Measurements from ENCODE around the gene SLX4.

The SLX4 gene

DNA sequence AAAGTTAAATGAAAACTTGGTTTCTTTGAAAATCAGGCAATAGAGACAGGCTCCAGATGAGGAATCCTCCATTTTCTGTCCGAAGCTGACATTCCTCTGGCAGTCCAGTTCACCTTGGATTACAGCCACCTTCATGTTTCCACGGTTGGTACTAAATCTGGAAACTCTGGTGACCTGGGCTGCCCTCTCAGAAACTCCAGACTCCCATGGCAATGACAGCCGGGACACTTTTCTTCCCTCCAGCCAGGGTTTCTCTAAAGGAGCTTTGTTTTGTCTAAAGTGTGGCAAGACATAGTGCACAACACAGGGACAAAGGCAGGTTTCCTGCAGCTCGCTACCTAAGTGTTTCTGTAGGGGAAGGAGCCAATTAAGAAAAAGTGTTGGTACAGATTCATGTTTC lies 74.6 kb downstream of the SLX4 start:
- TF ChIP-seq, protein P1, sequence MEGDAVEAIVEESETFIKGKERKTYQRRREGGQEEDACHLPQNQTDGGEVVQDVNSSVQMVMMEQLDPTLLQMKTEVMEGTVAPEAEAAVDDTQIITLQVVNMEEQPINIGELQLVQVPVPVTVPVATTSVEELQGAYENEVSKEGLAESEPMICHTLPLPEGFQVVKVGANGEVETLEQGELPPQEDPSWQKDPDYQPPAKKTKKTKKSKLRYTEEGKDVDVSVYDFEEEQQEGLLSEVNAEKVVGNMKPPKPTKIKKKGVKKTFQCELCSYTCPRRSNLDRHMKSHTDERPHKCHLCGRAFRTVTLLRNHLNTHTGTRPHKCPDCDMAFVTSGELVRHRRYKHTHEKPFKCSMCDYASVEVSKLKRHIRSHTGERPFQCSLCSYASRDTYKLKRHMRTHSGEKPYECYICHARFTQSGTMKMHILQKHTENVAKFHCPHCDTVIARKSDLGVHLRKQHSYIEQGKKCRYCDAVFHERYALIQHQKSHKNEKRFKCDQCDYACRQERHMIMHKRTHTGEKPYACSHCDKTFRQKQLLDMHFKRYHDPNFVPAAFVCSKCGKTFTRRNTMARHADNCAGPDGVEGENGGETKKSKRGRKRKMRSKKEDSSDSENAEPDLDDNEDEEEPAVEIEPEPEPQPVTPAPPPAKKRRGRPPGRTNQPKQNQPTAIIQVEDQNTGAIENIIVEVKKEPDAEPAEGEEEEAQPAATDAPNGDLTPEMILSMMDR (IDR thresholded peaks at IDR 0.05) = no peak
- Histone ChIP-seq H3K4me3 (ENCODE audit: low read depth, low read length) (no peak overlapping the region), H2AFZ (no peak overlapping the region), H3K4me2 (ENCODE audit: low read length) (peak overlapping the region; percentile 26), H3K36me3 (ENCODE audit: control insufficient read depth, insufficient read depth, low read length) (no peaks in the 10 kb centered on the region), H3K27me3 (ENCODE audit: control insufficient read depth, insufficient read depth, low read length) (no peaks in the 10 kb centered on the region), H3K27ac (no peak overlapping the region), H3K4me1 (no peaks in the 10 kb centered on the region), H3K9ac (no peak overlapping the region), H3K9me3 (ENCODE audit: control insufficient read depth, low read length) (no peaks in the 10 kb centered on the region), H3K79me2 (no peaks in the 10 kb centered on the region)

DNA sequence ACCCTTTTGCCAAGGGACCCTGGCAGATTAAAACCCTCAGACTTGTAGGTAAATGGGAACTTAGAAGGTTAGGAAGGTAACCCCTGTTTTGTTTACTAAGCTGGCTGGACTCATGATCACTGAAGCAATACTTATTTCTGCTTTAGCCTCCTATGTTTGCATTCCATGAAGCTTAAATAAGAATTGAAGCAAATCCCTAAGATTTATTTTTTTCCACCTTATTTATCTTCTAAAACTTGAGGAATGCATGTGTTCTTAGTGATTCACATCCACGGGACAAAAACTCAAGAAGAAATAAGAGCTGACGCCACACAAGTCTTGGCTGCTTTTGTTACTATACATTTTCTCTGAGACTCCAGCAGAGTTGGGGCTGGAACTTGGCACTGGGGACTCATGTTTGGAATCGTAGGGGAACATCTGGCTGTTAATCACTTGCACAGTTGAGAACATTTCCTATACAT lies 75.1 kb downstream of the SLX4 start:
- no peaks in the 10 kb centered on the region for H3K36me3 ChIP-seq (ENCODE audit: control insufficient read depth, insufficient read depth, low read length)
- no peaks in the 10 kb centered on the region for H3K9me3 ChIP-seq (ENCODE audit: control insufficient read depth, low read length)
- TF ChIP-seq, protein P1 (IDR thresholded peaks at IDR 0.05) = no peak
- no peak overlapping the region for H2AFZ ChIP-seq
- H3K4me1 ChIP-seq = no peaks in the 10 kb centered on the region
- no peak overlapping the region for H3K27ac ChIP-seq
- peak overlapping the region; percentile 26 for H3K4me2 ChIP-seq (ENCODE audit: low read length)
- no peak overlapping the region for H3K4me3 ChIP-seq (ENCODE audit: low read depth, low read length)
- no peak overlapping the region for H3K9ac ChIP-seq
- H3K27me3 ChIP-seq (ENCODE audit: control insufficient read depth, insufficient read depth, low read length) = no peaks in the 10 kb centered on the region
- H3K79me2 ChIP-seq = no peaks in the 10 kb centered on the region

DNA sequence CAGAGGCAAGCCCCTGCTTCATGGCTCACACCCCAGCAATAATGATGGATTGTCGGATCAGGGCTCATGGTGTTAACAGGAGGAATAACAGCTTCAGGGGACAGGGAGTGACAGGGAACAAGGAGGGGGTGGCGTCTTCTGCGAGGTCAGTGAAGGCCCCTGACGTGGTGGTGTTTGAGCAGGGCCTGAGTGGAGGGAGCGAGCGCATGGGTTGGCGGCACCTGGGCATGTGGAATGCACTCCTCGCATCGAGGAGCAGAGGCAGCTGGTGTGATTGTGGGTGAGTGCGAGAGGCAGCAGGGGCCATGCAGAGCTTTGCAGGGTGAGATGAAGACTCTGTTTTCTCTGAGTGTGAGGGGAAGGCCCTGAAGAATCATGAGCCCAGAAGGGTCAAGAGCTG lies 77.3 kb downstream of the SLX4 start:
- H3K9me3 ChIP-seq (ENCODE audit: control insufficient read depth, low read length) = no peaks in the 10 kb centered on the region
- no peak overlapping the region for H3K4me2 ChIP-seq (ENCODE audit: low read length)
- H2AFZ ChIP-seq = no peak overlapping the region
- H3K27ac ChIP-seq = no peak overlapping the region
- no peaks in the 10 kb centered on the region for H3K36me3 ChIP-seq (ENCODE audit: control insufficient read depth, insufficient read depth, low read length)
- H3K4me3 ChIP-seq (ENCODE audit: low read depth, low read length) = no peak overlapping the region
- no peaks in the 10 kb centered on the region for H3K27me3 ChIP-seq (ENCODE audit: control insufficient read depth, insufficient read depth, low read length)
- TF ChIP-seq, protein P1 (IDR thresholded peaks at IDR 0.05) = no peak
- H3K4me1 ChIP-seq = no peaks in the 10 kb centered on the region
- H3K9ac ChIP-seq = no peak overlapping the region
- H3K79me2 ChIP-seq = no peaks in the 10 kb centered on the region

DNA sequence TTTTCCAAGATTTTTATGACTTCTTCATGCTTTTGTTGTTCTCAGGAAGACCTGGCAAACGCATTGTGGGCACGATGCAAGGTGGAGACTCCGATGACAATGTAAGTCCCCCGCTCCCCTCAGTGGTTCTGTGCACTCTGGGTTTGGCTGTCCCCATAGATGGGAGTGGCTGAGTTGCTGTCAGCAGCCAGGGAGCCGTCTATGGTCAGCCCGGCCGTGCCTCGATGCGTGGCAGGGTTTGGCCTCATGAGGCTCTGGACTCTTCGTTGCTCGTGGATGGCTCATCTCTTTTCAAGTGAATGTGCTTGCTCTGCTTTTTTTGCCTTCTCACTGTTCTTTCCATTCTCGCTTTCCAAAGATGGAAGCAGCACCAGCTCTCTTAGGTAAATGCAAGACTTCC lies 78.7 kb downstream of the SLX4 start:
- TF ChIP-seq, protein P1 (IDR thresholded peaks at IDR 0.05) = no peak
- no peaks in the 10 kb centered on the region for H3K4me1 ChIP-seq
- no peak overlapping the region for H3K4me3 ChIP-seq (ENCODE audit: low read depth, low read length)
- H2AFZ ChIP-seq = no peak overlapping the region
- no peak overlapping the region for H3K4me2 ChIP-seq (ENCODE audit: low read length)
- no peak overlapping the region for H3K27ac ChIP-seq
- H3K9ac ChIP-seq = no peak overlapping the region
- no peaks in the 10 kb centered on the region for H3K36me3 ChIP-seq (ENCODE audit: control insufficient read depth, insufficient read depth, low read length)
- no peaks in the 10 kb centered on the region for H3K9me3 ChIP-seq (ENCODE audit: control insufficient read depth, low read length)
- no peaks in the 10 kb centered on the region for H3K27me3 ChIP-seq (ENCODE audit: control insufficient read depth, insufficient read depth, low read length)
- H3K79me2 ChIP-seq = no peaks in the 10 kb centered on the region

All from parathyroid adenoma (tissue), 2 donors.